Type B pancreatic cell (in vitro differentiated cells): ENCODE measurements around the gene YPEL5. TPM values are rescaled to one million over a fixed set of nuclear protein-coding genes. Genes with fewer than 3 reads are reported as not detected.

Experiments
- DNase-seq: peaks from one replicate; pipeline ENCODE4 v3.0.0; 2021; ENCODE audit warnings: mixed read lengths; ENCODE audit not compliant: unreplicated experiment; ENCODE audit errors: extremely low spot score
- H3K27ac Mint-ChIP-seq: 2 replicates; pipeline ENCODE4 v1.8.0; 2021; ENCODE audit warnings: mild to moderate bottlenecking, mixed read lengths
- H3K27me3 Mint-ChIP-seq: 2 replicates; pipeline ENCODE4 v1.8.0; 2021; ENCODE audit warnings: mixed read lengths
- H3K36me3 Mint-ChIP-seq: 2 replicates; pipeline ENCODE4 v1.8.0; 2021; ENCODE audit warnings: mixed read lengths
- H3K4me1 Mint-ChIP-seq: one replicate; pipeline ENCODE4 v1.8.0; 2021; ENCODE audit warnings: mixed read lengths; ENCODE audit not compliant: unreplicated experiment
- H3K4me3 Mint-ChIP-seq: 2 replicates; pipeline ENCODE4 v1.8.0; 2021; ENCODE audit warnings: mild to moderate bottlenecking, mixed read lengths
- H3K9me3 Mint-ChIP-seq: 2 replicates; pipeline ENCODE4 v1.8.0; 2021; ENCODE audit warnings: mixed read lengths
- CTCF ChIP-seq: fragments of 200-600 bp; sonication (generic); conservative IDR thresholded peaks from 2 replicates; pipeline ENCODE4 v1.5.0; 2021; ENCODE audit warnings: antibody characterized with exemption, mild to moderate bottlenecking
- total RNA-seq: library from RNA; stranded (reverse); gene quantifications from 2 replicates; pipeline ENCODE4 v1.2.1, GENCODE V29; 2021; ENCODE audit warnings: low replicate concordance

The YPEL5 gene
- total RNA-seq, 1 donor from 2014 or later, result 55.0 TPM

DNA sequence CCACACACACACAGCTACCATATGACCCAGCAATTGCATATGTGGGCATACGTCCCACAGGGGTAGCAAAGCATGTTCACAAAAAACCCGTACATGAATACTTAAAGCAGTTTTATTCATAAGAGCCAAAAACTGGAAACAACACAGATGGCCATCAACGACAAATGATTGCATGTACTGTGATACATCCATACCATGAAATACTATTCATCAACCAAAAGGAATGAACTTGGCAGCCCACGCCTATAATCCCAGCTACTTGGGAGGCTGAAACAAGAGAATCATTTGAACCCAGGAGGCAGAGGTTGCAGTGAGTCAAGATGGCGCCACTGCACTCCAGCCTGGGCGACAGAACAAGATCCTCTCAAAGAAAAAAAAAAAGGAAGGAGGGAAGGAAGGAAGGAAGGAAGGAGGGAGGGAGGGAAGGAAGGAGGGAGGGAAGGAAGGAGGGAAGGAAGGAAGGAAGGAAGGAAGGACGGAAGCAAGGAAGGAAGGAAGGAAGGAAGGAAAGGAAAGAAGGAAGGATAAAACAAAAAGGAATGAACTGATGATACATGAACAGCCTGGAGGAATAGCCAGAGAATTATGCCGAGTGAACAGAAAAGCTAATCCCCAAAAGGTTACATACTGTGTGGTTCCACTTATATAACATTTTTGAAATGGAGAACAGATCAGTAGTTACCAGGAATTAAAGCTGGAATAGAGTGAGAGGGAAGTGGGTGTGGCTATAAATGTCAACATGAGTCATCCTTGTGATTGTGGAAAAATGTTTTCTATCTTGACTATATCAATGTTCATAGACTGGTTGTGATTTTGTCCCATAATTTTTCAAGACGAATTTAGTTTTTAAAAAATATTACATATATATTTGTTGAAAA, 19.6 kb upstream of the YPEL5 start:
- Mint-ChIP-seq H3K9me3 (no peaks in the 10 kb centered on the region), H3K36me3 (no peaks in the 10 kb centered on the region), H3K4me1 (no peaks in the 10 kb centered on the region), H3K27me3 (peaks cover 7% of the 10 kb centered on the region), H3K27ac (no peak overlapping the region), H3K4me3 (no peak overlapping the region)
- no peak for DNase-seq
- no peak for TF ChIP-seq CTCF

- Mint-ChIP-seq H3K4me3 (no peak overlapping the region), H3K36me3 (no peaks in the 10 kb centered on the region), H3K4me1 (no peaks in the 10 kb centered on the region), H3K27me3 (peaks cover 13% of the 10 kb centered on the region), H3K9me3 (no peaks in the 10 kb centered on the region), H3K27ac (no peak overlapping the region)
- DNase-seq, result no peak
- no peak for TF ChIP-seq CTCF
These were observed 12.2 kb upstream of the YPEL5 start for GRCh38 chr2:30134582-30134981.

GRCh38 chr2:30135541-30135940, 11.3 kb upstream of the YPEL5 start:
- DNase-seq, result no peak
- H3K27me3 Mint-ChIP-seq, result peaks cover 13% of the 10 kb centered on the region
- H3K36me3 Mint-ChIP-seq, result no peaks in the 10 kb centered on the region
- H3K9me3 Mint-ChIP-seq, result no peaks in the 10 kb centered on the region
- no peak for TF ChIP-seq CTCF
- no peaks in the 10 kb centered on the region for H3K4me1 Mint-ChIP-seq
- no peak overlapping the region for H3K27ac Mint-ChIP-seq
- no peak overlapping the region for H3K4me3 Mint-ChIP-seq

- Mint-ChIP-seq H3K4me3 (no peak overlapping the region), H3K27me3 (peaks cover 17% of the 10 kb centered on the region), H3K36me3 (no peaks in the 10 kb centered on the region), H3K4me1 (no peaks in the 10 kb centered on the region), H3K27ac (no peak overlapping the region), H3K9me3 (no peaks in the 10 kb centered on the region)
- no peak for DNase-seq
- TF ChIP-seq CTCF, result no peak
These were observed 9.9 kb upstream of the YPEL5 start for GRCh38 chr2:30136764-30137444.

GRCh38 chr2:30139131-30139870, 7.5 kb upstream of the YPEL5 start:
- no peak for TF ChIP-seq CTCF
- Mint-ChIP-seq H3K4me1 (no peaks in the 10 kb centered on the region), H3K27me3 (peaks cover 20% of the 10 kb centered on the region)

More at GRCh38 chr2:30139131-30139870, 7.5 kb upstream of the YPEL5 start:
- Mint-ChIP-seq H3K27ac (no peak overlapping the region), H3K9me3 (no peaks in the 10 kb centered on the region), H3K4me3 (no peak overlapping the region), H3K36me3 (no peaks in the 10 kb centered on the region)
- no peak for DNase-seq
